Gastroesophageal sphincter (tissue), 2 donors: ENCODE measurements around the gene DERA.

Experiments used
- EP300 ChIP-seq: sonication (generic); formaldehyde crosslinking; IDR thresholded peaks from one replicate; pipeline ENCODE4 v1.6.1; 2017; ENCODE audit warnings: antibody characterized with exemption, mild to moderate bottlenecking
- POLR2AphosphoS5 ChIP-seq: sonication (generic); formaldehyde crosslinking; IDR thresholded peaks from one replicate; pipeline ENCODE4 v1.6.1; 2017; ENCODE audit warnings: antibody characterized with exemption

DNA sequence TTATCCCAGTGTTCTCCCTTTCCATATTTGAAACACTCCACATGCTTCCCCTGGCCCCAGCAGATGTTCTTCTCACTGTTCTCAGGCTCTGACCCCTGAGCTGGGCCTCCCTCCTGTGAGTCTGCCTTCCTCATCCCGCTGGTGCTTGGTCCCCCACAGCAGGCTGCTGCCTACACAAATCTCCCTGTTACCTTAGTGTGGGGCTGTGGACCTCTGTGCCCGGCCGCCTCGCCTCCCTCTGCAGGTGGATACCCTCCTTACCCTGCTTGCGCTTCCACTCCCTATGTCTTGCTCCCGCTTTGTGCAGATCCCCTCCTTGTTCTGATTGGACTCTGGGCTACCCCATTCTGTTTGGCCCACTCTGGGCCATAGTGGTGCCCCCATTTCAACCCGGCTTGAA is 6.9 kb downstream of the DERA start:
- TF ChIP-seq EP300 (no peak), POLR2AphosphoS5 (no peak)
